ENCODE results near the gene MUC2.

The MUC2 gene

GRCh38 chr11:1050581-1051355 lies 23.9 kb upstream of the MUC2 start:
- in situ Hi-C loops (cut with MboI; ENCODE audit: low sequenced_read_pairs): no loop called here

- in situ Hi-C loops (cut with MboI; ENCODE audit: low sequenced_read_pairs): no loop called here
These were observed 23.1 kb upstream of the MUC2 start for GRCh38 chr11:1051356-1052132.

GRCh38 chr11:1052133-1053011 lies 22.3 kb upstream of the MUC2 start:
- in situ Hi-C loops (cut with MboI; ENCODE audit: low sequenced_read_pairs): no loop called here

- in situ Hi-C loops (cut with MboI; ENCODE audit: low sequenced_read_pairs): no loop called here
These were observed 21.4 kb upstream of the MUC2 start for GRCh38 chr11:1053121-1053901.

- in situ Hi-C loops (cut with MboI; ENCODE audit: low sequenced_read_pairs): no loop called here
These were observed 20.2 kb upstream of the MUC2 start for GRCh38 chr11:1054143-1055108.

- in situ Hi-C loops (cut with MboI; ENCODE audit: low sequenced_read_pairs): no loop called here
These were observed 19.5 kb upstream of the MUC2 start for GRCh38 chr11:1055109-1055703.

GRCh38 chr11:1055990-1056771 lies 18.5 kb upstream of the MUC2 start:
- in situ Hi-C loops (cut with MboI; ENCODE audit: low sequenced_read_pairs): no loop called here

- in situ Hi-C loops (cut with MboI; ENCODE audit: low sequenced_read_pairs): no loop called here
These were observed 16.9 kb upstream of the MUC2 start for GRCh38 chr11:1057806-1058205.

- in situ Hi-C loops (cut with MboI; ENCODE audit: low sequenced_read_pairs): no loop called here
These were observed 14.9 kb upstream of the MUC2 start for GRCh38 chr11:1059759-1060158.

- in situ Hi-C loops (cut with MboI; ENCODE audit: low sequenced_read_pairs): no loop called here
These were observed 14.3 kb upstream of the MUC2 start for GRCh38 chr11:1060410-1060809.

GRCh38 chr11:1060852-1061616 lies 13.6 kb upstream of the MUC2 start:
- in situ Hi-C loops (cut with MboI; ENCODE audit: low sequenced_read_pairs): no loop called here

- in situ Hi-C loops (cut with MboI; ENCODE audit: low sequenced_read_pairs): no loop called here
These were observed 12.4 kb upstream of the MUC2 start for GRCh38 chr11:1062075-1062820.

GRCh38 chr11:1064167-1064566 lies 10.5 kb upstream of the MUC2 start:
- in situ Hi-C loops (cut with MboI; ENCODE audit: low sequenced_read_pairs): no loop called here

GRCh38 chr11:1067812-1068496 lies 6.7 kb upstream of the MUC2 start:
- in situ Hi-C loops (cut with MboI; ENCODE audit: low sequenced_read_pairs): no loop called here

GRCh38 chr11:1069740-1070139 lies 4.9 kb upstream of the MUC2 start:
- in situ Hi-C loops (cut with MboI; ENCODE audit: low sequenced_read_pairs): no loop called here

All from hTERT RPE-1 (cell line).